HG03354 (cell line): ENCODE data around the gene RMDN3.

Source experiments
- ATAC-seq: cut with Tn5 transposase; IDR thresholded peaks from one replicate; pipeline ENCODE4 v1.9.1; 2021; ENCODE audit warnings: mild to moderate bottlenecking; ENCODE audit not compliant: unreplicated experiment, poor library complexity, severe bottlenecking

The RMDN3 gene

GRCh38 chr15:40754883-40755811, at the start of gene RMDN3:
RMDN3 (minus strand) TSS chr15:40755254; CDS start chr15:40754783, 471 bp downstream.
- ATAC-seq, result peak; percentile 79

- no peak for ATAC-seq
Observed at GRCh38 chr15:40803688-40804087, 48.6 kb upstream of the RMDN3 start.

GRCh38 chr15:40803076-40803475, 48.0 kb upstream of the RMDN3 start:
- no peak for ATAC-seq

GRCh38 chr15:40799523-40799922, 44.5 kb upstream of the RMDN3 start:
- ATAC-seq, result no peak

- no peak for ATAC-seq
Observed at GRCh38 chr15:40796512-40796911, 41.5 kb upstream of the RMDN3 start.

- ATAC-seq, result no peak
Observed at GRCh38 chr15:40796041-40796440, 41.0 kb upstream of the RMDN3 start.

GRCh38 chr15:40793216-40793989, 38.3 kb upstream of the RMDN3 start:
- no peak for ATAC-seq

GRCh38 chr15:40792394-40792793, 37.3 kb upstream of the RMDN3 start:
- ATAC-seq, result no peak

- no peak for ATAC-seq
Observed at GRCh38 chr15:40790718-40791117, 35.7 kb upstream of the RMDN3 start.

- no peak for ATAC-seq
Observed at GRCh38 chr15:40789999-40790398, 34.9 kb upstream of the RMDN3 start.

- ATAC-seq, result no peak
Observed at GRCh38 chr15:40789119-40789518, 34.1 kb upstream of the RMDN3 start.

GRCh38 chr15:40787991-40788390, 32.9 kb upstream of the RMDN3 start:
- ATAC-seq, result no peak

GRCh38 chr15:40787344-40787841, 32.3 kb upstream of the RMDN3 start:
- ATAC-seq, result no peak

- ATAC-seq, result no peak
Observed at GRCh38 chr15:40785814-40786213, 30.8 kb upstream of the RMDN3 start.

- no peak for ATAC-seq
Observed at GRCh38 chr15:40785164-40785563, 30.1 kb upstream of the RMDN3 start.

- peak; percentile 81 for ATAC-seq
Observed at GRCh38 chr15:40782609-40783227, 27.7 kb upstream of the RMDN3 start.

- no peak for ATAC-seq
Observed at GRCh38 chr15:40776537-40777141, 21.6 kb upstream of the RMDN3 start.

- ATAC-seq, result no peak
Observed at GRCh38 chr15:40775740-40776536, 20.9 kb upstream of the RMDN3 start.

GRCh38 chr15:40775007-40775406, 20.0 kb upstream of the RMDN3 start:
- ATAC-seq, result no peak
